ENCODE results near the gene EPG5.

- no peak for TF ChIP-seq CTCF (IDR thresholded peaks at IDR 0.05)
- TF ChIP-seq POLR2A (IDR thresholded peaks at IDR 0.05), result no peak
Observed at GRCh38 chr18:45913276-45913675, 53.9 kb downstream of the EPG5 start.
